Measurements from ENCODE around the gene OR6B2.

Gene OR6B2

GRCh38 chr2:239984421-239985194 is 45.6 kb downstream of the OR6B2 start:
- Mint-ChIP-seq H3K27me3 (ENCODE audit: low read depth, poor library complexity) (peaks cover 7% of the 10 kb centered on the region), H3K27ac (no peak overlapping the region), H3K9me3 (peaks cover 31% of the 10 kb centered on the region), H3K4me1 (no peaks in the 10 kb centered on the region), H3K36me3 (ENCODE audit: low read depth) (peaks cover 72% of the 10 kb centered on the region), H3K4me3 (no peak overlapping the region)
- DNase-seq = no peak
- TF ChIP-seq, protein P1, sequence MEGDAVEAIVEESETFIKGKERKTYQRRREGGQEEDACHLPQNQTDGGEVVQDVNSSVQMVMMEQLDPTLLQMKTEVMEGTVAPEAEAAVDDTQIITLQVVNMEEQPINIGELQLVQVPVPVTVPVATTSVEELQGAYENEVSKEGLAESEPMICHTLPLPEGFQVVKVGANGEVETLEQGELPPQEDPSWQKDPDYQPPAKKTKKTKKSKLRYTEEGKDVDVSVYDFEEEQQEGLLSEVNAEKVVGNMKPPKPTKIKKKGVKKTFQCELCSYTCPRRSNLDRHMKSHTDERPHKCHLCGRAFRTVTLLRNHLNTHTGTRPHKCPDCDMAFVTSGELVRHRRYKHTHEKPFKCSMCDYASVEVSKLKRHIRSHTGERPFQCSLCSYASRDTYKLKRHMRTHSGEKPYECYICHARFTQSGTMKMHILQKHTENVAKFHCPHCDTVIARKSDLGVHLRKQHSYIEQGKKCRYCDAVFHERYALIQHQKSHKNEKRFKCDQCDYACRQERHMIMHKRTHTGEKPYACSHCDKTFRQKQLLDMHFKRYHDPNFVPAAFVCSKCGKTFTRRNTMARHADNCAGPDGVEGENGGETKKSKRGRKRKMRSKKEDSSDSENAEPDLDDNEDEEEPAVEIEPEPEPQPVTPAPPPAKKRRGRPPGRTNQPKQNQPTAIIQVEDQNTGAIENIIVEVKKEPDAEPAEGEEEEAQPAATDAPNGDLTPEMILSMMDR (IDR thresholded peaks at IDR 0.05) = no peak

DNA sequence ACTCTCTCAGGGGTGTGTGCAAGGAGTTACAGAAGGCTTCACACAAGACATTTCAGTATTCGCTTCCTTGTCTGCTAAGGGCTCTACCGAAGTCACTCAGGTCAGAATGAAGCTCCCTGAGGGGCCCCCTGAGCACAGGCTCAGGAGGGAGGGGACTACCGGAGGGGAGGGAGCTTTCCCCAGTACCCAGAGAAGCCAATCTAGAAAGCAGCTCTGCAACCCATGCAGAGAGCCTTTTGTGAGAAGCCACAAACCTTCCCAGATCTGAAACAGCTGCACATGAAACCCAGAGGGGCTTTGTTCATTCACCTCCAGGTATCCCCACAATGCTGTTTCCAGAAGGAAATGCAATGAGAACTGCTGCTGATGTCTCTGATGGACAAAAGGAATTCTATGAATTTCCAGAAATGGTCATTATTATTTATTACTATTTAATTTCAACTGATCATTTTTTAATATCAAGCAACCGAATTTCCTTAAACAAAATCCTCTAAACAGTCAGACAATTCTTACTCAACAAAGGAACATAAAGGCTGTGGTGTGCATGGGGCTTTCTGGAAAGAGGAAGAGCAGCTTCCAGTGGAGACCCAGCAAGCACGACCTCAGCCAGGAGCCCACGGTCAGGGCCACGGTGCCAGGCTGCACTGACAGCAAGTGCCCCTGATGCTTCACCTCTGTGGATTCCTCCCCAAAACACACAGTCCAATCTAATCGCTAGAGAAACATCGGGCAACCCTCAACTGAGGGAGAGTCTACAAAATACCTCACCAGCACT is 47.0 kb downstream of the OR6B2 start:
- Mint-ChIP-seq H3K36me3 (ENCODE audit: low read depth) (peaks cover 61% of the 10 kb centered on the region), H3K4me3 (no peak overlapping the region), H3K27ac (no peak overlapping the region), H3K27me3 (ENCODE audit: low read depth, poor library complexity) (peaks cover 7% of the 10 kb centered on the region), H3K9me3 (peaks cover 31% of the 10 kb centered on the region), H3K4me1 (no peaks in the 10 kb centered on the region)
- TF ChIP-seq, protein P1 (IDR thresholded peaks at IDR 0.05) = no peak
- DNase-seq = no peak

All from nephron progenitor cell (in vitro differentiated cells).